ENCODE data around the gene KANTR. TPM values are rescaled to one million over a fixed set of nuclear protein-coding genes. Genes with fewer than 3 reads are reported as not detected.
"Not testable (repeated sequence)": the region's sequence is repeated elsewhere in the genome, so short reads cannot be mapped to it uniquely, and the experiment has no call there.

The KANTR gene
- total and polyA plus RNA-seq, 2 experiments from 2014 or later, result 6.4 to 15.5 TPM

DNA sequence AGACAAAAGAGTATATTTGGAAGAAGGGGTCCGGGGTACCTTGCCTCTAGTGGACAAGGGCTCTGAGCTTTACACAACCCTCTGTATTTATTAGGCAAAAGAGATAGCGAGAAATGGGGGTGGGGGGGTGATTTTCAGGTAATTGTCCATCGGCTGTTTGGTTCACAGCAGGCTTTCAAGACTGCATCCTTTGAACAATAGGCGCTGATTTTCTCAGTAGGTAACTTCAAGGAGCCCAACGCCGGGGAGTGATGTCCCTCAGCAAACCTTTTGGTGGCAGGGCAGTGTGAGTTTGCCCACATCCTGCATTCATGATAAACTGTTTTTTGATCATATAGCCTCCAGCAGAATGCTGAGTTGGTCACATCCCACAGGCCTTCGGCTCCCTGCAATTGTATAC is 69.5 kb downstream of the KANTR start:
- Histone ChIP-seq H3K27me3 (ENCODE audit: insufficient read depth) (no peaks in the 10 kb centered on the region), H3K36me3 (ENCODE audit: insufficient read depth) (no peaks in the 10 kb centered on the region), H3K79me2 (replicated peaks; ENCODE audit: insufficient read depth) (no peaks in the 10 kb centered on the region), H3K9me2 (ENCODE audit: insufficient read depth) (no peaks in the 10 kb centered on the region), H3F3A (replicated peaks; ENCODE audit: low read depth) (no peaks in the 10 kb centered on the region), H3K4me2 (peak overlapping the region; percentile 55; the same call in 1 of the 2 replicates), H3K4me1 (ENCODE audit: insufficient read depth) (peaks cover 5% of the 10 kb centered on the region; the same call in 1 of the 2 replicates), H4K20me1 (replicated peaks; ENCODE audit: insufficient read depth) (no peaks in the 10 kb centered on the region), H3K27ac (ENCODE audit: low read depth) (no peak overlapping the region), H3K4me3 (no peak overlapping the region), H2AFZ (no peak overlapping the region)
- DNase-seq (ENCODE audit: low spot score), result peak; percentile 30
- Mint-ChIP-seq H3K27me3 (ENCODE audit: insufficient read depth, low read depth, poor library complexity) (no peaks in the 10 kb centered on the region), H3K9me3 (no peaks in the 10 kb centered on the region), H3K27ac (peak overlapping the region; percentile 82), H3K4me3 (no peak overlapping the region), H3K4me1 (peaks cover 25% of the 10 kb centered on the region), H3K36me3 (ENCODE audit: low read depth) (peaks cover 4% of the 10 kb centered on the region; the same call in 1 of the 3 replicates)
- TF ChIP-seq EZH2phosphoT487 (IDR thresholded peaks at IDR 0.05; ENCODE audit: unreplicated experiment) (no peak), NANOG (IDR thresholded peaks at IDR 0.05; ENCODE audit: borderline replicate concordance) (no peak), POLR2AphosphoS5 (IDR thresholded peaks at IDR 0.05; ENCODE audit: low read depth) (no peak), EZH2 (IDR thresholded peaks at IDR 0.05; ENCODE audit: low read depth, unreplicated experiment) (no peak), CREB1 (CRISPR knock-in tag; IDR thresholded peaks at IDR 0.05; ENCODE audit: low read depth) (no peak), ZNF114 (CRISPR knock-in tag; IDR thresholded peaks at IDR 0.05) (no peak), ZNF331 (CRISPR knock-in tag; IDR thresholded peaks at IDR 0.05; ENCODE audit: low read depth) (no peak), JUNB (IDR thresholded peaks at IDR 0.05; ENCODE audit: unreplicated experiment) (no peak)
- TF ChIP-seq, protein P1, sequence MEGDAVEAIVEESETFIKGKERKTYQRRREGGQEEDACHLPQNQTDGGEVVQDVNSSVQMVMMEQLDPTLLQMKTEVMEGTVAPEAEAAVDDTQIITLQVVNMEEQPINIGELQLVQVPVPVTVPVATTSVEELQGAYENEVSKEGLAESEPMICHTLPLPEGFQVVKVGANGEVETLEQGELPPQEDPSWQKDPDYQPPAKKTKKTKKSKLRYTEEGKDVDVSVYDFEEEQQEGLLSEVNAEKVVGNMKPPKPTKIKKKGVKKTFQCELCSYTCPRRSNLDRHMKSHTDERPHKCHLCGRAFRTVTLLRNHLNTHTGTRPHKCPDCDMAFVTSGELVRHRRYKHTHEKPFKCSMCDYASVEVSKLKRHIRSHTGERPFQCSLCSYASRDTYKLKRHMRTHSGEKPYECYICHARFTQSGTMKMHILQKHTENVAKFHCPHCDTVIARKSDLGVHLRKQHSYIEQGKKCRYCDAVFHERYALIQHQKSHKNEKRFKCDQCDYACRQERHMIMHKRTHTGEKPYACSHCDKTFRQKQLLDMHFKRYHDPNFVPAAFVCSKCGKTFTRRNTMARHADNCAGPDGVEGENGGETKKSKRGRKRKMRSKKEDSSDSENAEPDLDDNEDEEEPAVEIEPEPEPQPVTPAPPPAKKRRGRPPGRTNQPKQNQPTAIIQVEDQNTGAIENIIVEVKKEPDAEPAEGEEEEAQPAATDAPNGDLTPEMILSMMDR (conservative IDR thresholded peaks at IDR 0.05; ENCODE audit: low read depth in 2 of 2), result no peak
- TF ChIP-seq, protein P2, sequence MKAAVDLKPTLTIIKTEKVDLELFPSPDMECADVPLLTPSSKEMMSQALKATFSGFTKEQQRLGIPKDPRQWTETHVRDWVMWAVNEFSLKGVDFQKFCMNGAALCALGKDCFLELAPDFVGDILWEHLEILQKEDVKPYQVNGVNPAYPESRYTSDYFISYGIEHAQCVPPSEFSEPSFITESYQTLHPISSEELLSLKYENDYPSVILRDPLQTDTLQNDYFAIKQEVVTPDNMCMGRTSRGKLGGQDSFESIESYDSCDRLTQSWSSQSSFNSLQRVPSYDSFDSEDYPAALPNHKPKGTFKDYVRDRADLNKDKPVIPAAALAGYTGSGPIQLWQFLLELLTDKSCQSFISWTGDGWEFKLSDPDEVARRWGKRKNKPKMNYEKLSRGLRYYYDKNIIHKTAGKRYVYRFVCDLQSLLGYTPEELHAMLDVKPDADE (IDR thresholded peaks at IDR 0.05), result no peak
- TF ChIP-seq, protein P3, sequence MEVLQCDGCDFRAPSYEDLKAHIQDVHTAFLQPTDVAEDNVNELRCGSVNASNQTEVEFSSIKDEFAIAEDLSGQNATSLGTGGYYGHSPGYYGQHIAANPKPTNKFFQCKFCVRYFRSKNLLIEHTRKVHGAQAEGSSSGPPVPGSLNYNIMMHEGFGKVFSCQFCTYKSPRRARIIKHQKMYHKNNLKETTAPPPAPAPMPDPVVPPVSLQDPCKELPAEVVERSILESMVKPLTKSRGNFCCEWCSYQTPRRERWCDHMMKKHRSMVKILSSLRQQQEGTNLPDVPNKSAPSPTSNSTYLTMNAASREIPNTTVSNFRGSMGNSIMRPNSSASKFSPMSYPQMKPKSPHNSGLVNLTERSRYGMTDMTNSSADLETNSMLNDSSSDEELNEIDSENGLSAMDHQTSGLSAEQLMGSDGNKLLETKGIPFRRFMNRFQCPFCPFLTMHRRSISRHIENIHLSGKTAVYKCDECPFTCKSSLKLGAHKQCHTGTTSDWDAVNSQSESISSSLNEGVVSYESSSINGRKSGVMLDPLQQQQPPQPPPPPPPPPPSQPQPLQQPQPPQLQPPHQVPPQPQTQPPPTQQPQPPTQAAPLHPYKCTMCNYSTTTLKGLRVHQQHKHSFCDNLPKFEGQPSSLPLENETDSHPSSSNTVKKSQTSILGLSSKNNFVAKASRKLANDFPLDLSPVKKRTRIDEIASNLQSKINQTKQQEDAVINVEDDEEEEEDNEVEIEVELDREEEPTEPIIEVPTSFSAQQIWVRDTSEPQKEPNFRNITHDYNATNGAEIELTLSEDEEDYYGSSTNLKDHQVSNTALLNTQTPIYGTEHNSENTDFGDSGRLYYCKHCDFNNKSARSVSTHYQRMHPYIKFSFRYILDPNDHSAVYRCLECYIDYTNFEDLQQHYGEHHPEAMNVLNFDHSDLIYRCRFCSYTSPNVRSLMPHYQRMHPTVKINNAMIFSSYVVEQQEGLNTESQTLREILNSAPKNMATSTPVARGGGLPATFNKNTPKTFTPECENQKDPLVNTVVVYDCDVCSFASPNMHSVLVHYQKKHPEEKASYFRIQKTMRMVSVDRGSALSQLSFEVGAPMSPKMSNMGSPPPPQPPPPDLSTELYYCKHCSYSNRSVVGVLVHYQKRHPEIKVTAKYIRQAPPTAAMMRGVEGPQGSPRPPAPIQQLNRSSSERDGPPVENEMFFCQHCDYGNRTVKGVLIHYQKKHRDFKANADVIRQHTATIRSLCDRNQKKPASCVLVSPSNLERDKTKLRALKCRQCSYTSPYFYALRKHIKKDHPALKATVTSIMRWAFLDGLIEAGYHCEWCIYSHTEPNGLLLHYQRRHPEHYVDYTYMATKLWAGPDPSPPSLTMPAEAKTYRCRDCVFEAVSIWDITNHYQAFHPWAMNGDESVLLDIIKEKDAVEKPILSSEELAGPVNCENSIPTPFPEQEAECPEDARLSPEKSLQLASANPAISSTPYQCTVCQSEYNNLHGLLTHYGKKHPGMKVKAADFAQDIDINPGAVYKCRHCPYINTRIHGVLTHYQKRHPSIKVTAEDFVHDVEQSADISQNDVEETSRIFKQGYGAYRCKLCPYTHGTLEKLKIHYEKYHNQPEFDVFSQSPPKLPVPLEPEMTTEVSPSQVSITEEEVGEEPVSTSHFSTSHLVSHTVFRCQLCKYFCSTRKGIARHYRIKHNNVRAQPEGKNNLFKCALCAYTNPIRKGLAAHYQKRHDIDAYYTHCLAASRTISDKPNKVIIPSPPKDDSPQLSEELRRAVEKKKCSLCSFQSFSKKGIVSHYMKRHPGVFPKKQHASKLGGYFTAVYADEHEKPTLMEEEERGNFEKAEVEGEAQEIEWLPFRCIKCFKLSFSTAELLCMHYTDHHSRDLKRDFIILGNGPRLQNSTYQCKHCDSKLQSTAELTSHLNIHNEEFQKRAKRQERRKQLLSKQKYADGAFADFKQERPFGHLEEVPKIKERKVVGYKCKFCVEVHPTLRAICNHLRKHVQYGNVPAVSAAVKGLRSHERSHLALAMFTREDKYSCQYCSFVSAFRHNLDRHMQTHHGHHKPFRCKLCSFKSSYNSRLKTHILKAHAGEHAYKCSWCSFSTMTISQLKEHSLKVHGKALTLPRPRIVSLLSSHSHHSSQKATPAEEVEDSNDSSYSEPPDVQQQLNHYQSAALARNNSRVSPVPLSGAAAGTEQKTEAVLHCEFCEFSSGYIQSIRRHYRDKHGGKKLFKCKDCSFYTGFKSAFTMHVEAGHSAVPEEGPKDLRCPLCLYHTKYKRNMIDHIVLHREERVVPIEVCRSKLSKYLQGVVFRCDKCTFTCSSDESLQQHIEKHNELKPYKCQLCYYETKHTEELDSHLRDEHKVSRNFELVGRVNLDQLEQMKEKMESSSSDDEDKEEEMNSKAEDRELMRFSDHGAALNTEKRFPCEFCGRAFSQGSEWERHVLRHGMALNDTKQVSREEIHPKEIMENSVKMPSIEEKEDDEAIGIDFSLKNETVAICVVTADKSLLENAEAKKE (CRISPR knock-in tag; IDR thresholded peaks at IDR 0.05), result no peak
- ATAC-seq, result peak; percentile 35; the same call in 1 of the 3 replicates

DNA sequence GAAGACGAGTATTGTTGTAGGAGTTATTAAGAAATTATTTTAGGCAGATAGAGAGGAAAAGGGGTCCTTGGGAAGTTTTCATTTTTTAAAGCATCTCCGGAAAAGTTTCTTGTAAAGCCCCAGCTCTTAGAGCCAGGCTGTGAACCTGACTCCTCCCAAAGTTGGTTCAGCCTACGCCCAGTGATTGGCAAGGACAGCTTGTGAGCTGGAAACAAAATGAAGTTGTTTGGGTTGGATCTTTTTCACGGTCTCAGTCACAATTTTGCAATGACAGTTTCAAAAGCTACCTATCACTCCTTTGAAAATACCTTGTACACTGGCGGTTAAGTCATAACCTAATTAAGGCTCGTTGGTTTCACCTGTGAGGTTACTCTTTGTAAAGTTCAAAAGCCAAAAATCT is 70.6 kb downstream of the KANTR start:
- not testable (repeated sequence) for H3K27ac Mint-ChIP-seq; H2AFZ ChIP-seq; H3K4me1 ChIP-seq (ENCODE audit: insufficient read depth); ATAC-seq; H3K27ac ChIP-seq (ENCODE audit: low read depth); H3K9me2 ChIP-seq (ENCODE audit: insufficient read depth); H3K27me3 Mint-ChIP-seq (ENCODE audit: insufficient read depth, low read depth, poor library complexity); H4K20me1 ChIP-seq (replicated peaks; ENCODE audit: insufficient read depth); DNase-seq (ENCODE audit: low spot score); H3K36me3 ChIP-seq (ENCODE audit: insufficient read depth); H3K79me2 ChIP-seq (replicated peaks; ENCODE audit: insufficient read depth); H3K36me3 Mint-ChIP-seq (ENCODE audit: low read depth); H3K4me3 ChIP-seq; H3K4me3 Mint-ChIP-seq; H3F3A ChIP-seq (replicated peaks; ENCODE audit: low read depth); H3K9me3 Mint-ChIP-seq; H3K4me2 ChIP-seq; H3K27me3 ChIP-seq (ENCODE audit: insufficient read depth)
- H3K4me1 Mint-ChIP-seq, result peaks cover 22% of the 10 kb centered on the region
